Right renal cortex interstitium (tissue), 3 donors: ENCODE measurements around the gene ATP13A3. TPM values are rescaled to one million over a fixed set of nuclear protein-coding genes. Genes with fewer than 3 reads are reported as not detected.

Experiments
- DNase-seq, 3 donors: peaks; one replicate each; pipeline ENCODE4 v3.0.0-alpha.2; 2013; ENCODE audit warnings: low read depth in 3 of 3, low spot score in 2 of 3
- polyA plus RNA-seq, 3 donors: library from polyadenylated mRNA; unstranded; fragments of 120-200 nt; gene quantifications; one replicate each; pipeline ENCODE4 v1.2.1, GENCODE V29; 2013; ENCODE audit not compliant: insufficient read length in 3 of 3

The ATP13A3 gene
- polyA plus RNA-seq, 3 donors: 107 to 117 (median 108) TPM

- DNase-seq: no peak
Measured at GRCh38 chr3:194481103-194481502, 5.7 kb downstream of the ATP13A3 start.

DNA sequence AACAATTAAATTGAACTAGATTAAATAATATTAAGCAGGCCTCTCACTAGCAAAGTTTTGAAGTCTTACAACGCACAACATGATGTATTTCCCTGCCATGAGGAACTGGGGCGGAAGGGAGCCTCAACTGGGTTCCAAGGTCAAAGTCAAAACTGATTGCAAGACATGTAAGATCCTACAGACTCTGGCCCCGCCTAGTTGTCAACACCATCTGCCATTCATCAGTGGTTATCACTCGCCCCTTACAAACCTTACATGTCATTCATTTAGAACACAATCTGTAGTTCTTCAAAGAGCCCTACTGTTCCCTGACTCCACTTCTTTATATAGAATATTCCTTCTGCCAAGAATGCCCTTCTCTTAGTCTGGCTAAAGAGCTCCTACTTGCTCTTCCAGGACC, 10.0 kb downstream of the ATP13A3 start:
- DNase-seq: no peak

GRCh38 chr3:194475978-194476377, 10.8 kb downstream of the ATP13A3 start:
- no peak for DNase-seq

DNA sequence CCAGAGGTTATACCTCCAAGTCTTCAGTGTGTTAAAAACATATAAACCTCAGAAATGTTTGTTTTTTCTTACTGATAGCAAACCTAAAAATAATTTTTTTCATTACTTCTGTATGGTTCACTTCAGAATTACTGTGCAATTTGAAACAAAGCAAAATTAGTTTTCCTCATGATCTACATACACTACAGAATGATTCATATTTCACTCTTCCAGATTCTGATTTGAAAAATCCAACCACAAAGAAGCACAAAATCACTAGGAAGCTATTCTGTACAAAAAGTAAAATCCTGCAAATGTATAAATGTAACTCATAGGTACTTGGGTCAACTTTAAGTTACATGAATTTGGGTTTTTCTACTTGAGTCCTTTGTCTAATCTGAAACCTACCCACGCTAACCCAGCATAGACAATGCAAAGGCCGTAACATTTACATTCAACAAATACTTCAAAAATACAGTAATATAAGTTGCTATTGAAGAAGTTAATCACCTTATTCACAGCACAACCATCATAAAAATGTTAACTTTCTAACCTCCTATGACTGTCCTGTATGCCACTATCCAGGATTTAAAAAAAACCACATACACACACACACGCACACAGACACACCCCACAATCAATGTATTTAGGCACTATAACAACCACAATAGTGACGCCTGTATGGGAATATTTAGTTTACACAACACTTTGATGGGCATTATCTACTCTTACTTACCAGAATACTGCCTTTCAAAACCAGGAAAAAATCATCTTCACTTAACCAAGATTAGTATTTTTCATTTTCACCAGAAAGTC, 11.5 kb downstream of the ATP13A3 start:
- no peak for DNase-seq

GRCh38 chr3:194474675-194475074, 12.1 kb downstream of the ATP13A3 start:
- DNase-seq: no peak

GRCh38 chr3:194472290-194472920, 14.4 kb downstream of the ATP13A3 start:
- DNase-seq: peak in 1 of 3 donors; percentile 29

DNA sequence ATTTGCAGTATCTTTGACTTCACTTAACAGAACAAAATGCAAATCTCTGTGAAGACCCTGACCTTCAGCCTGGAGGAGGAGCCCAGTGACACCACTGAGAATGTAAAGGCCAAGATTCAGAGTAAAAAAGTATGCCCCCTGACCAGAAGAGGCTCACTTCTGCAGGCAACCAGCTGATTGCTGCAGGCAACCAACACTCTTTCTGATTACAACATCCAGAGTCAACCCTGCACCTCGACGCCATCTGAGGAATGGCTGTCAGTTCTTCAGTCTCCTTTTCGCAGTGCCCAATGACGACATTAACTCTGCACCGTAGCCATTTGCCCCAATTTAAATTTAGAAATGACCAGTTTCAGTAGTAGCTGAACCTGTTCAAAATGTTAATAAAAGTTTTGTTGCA, 14.9 kb downstream of the ATP13A3 start:
- no peak for DNase-seq

DNA sequence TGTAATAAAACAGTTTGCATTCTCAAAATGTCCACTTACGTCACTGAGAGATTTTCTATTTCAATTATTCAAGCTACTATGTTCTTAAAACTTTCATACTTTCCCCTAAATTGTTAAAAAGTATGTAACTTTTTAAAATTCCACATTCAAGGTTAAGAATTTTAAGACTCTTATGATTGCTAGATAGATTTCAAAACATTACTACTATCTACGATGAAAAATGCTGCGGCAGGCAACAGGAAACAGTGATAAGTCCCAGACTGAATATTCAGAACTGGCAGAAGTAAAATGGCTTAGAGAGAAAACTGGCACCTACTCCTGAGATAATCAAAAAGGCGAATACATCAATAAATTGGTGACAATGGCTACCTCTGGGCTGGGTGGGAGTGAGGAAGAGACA, 16.2 kb downstream of the ATP13A3 start:
- no peak for DNase-seq

DNA sequence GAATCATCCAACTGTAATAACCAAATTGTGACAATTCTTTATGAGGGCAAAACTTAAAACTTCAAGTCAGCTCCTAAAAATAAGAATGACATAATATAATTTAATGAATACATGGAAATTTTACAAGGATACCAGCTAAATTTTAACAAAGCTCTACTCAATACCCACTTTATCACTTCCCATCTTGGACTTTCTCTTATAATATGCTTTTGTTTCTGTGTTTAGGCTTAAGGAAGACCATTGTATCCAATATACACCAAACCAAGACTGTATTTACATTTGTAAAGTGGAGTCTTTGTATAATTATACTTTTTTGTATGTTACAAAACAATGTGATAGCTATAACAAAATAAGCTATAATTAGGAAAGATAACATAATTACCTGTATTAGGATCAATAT, 16.8 kb downstream of the ATP13A3 start:
- no peak for DNase-seq

- no peak for DNase-seq
Measured at GRCh38 chr3:194468086-194468485, 18.7 kb downstream of the ATP13A3 start.

DNA sequence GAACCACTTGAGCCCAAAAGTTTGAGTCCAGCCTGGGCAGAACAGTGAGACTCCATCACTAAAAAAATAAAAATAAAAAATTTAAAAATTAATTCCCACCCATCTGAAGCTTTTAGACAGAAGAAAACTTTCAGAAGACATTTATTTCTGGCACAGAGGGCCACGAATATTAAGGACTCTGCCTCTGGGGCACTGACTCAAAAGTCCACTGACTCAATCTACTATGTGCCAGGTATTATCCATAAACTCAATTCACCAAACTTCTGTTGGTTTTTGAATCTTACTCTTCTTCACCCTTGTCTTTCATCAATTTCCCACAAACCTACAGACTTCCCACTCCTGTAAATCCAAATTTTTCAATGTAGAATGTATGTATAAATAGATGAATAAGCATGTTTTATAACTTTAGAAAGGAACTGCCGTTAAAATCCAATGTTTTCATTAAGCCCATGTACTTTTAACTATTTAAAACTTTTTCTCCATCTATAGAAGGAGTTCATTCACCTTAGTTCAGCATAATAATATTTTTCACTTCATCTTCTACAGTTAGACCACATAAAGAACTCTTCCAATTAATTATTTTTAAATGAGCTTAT, 19.9 kb downstream of the ATP13A3 start:
- DNase-seq: no peak

GRCh38 chr3:194465920-194466570, 20.8 kb downstream of the ATP13A3 start:
- no peak for DNase-seq

- DNase-seq: no peak
Measured at GRCh38 chr3:194465246-194465645, 21.6 kb downstream of the ATP13A3 start.

GRCh38 chr3:194464692-194465091, 22.1 kb downstream of the ATP13A3 start:
- DNase-seq: no peak

GRCh38 chr3:194462936-194463335, 23.9 kb downstream of the ATP13A3 start:
- no peak for DNase-seq

GRCh38 chr3:194460566-194460965, 26.2 kb downstream of the ATP13A3 start:
- DNase-seq: peak in 2 of 3 donors; percentile 21 to 46

DNA sequence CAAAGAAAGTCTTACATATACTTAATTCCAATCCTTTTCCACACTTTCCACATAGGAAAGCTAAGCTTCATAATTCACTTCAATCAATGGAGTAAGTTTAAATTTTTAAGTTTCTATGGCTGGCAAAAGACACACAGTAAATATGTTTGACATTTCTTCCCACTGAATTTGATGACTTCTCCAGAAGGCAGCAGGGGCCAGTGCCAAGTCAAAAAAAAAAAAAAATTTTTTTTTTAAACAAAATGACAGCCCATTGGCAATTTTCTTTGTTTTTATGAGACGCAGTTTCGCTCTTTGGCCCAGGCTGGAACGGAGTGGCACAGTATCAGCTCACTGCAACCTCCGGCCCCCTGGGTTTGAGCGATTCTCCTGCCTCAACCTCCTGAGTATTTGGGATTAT, 28.7 kb downstream of the ATP13A3 start:
- DNase-seq: no peak

GRCh38 chr3:194455481-194455880, 31.3 kb downstream of the ATP13A3 start:
- no peak for DNase-seq

DNA sequence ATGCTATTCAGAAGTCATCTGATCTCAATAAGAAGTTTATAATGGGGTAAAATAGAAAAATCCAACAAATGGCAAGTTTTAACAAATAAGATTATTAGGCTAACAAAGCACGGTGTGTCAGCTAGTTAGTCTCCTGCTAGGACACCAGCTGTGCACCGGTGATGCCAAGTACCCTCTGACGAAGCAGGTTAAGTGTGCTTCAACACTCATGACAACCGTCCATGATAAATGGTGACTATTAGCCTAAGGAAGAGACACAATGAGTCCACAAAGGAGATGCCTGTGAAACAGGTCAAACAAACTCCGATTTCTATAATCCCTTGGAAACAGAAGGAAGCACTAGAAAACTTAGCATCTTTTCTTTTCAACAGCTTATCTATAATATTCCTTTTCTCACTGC, 36.5 kb downstream of the ATP13A3 start:
- no peak for DNase-seq

- no peak for DNase-seq
Measured at GRCh38 chr3:194449913-194450312, 36.9 kb downstream of the ATP13A3 start.

DNA sequence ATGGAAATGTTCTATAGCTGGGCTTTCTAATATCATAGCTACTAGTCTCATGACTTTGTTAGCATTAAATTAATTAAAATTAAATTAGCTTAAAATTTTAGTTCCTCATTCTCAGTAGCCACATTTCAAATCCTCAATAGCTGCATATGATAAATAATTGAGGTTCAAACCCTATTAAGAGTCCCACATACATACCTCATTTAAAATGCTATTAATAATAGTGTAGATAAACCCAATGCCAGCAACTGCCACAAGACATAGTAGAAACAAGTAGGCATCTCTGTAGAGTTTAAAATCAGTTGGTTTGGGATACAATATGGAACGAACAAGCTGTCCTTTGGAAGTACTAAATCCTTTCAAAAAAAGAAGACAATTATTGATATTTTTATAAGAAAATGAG, 39.1 kb downstream of the ATP13A3 start:
- no peak for DNase-seq
